Measurements from ENCODE around the gene REXO4.
"Not testable (repeated sequence)": the region's sequence is repeated elsewhere in the genome, so short reads cannot be mapped to it uniquely, and the experiment has no call there.

REXO4 gene

GRCh38 chr9:133421615-133422542 lies 4.1 kb upstream of the REXO4 start, which contains the start of gene ADAMTS13:
Gene ADAMTS13, plus strand, starts transcription at chr9:133422367. Its CDS starts 77 bp downstream, at chr9:133422444.
- DNase-seq (ENCODE audit: low spot score): no peak

- DNase-seq (ENCODE audit: low spot score): no peak
Measured at GRCh38 chr9:133420392-133420827, 2.6 kb upstream of the REXO4 start.

DNA sequence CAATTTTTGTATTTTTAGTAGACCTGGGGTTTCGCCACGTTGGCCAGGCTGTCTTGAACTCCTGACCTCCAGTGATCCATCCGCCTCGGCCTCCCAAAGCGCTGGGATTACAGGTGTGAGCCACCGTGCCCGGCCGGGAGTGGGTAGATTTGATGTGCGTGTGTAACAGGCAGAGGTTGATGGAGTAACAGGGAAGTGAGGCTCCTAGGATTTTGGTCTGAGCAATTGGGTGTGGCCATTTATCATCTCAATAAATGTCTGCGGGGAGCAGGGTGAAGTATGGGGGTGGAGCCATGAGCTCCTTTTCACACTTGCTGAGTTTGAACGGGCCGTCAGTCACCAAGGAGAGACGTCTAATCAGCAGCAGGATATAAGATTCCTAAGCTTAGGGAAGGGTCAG lies 1.2 kb upstream of the REXO4 start:
- DNase-seq (ENCODE audit: low spot score): no peak

DNA sequence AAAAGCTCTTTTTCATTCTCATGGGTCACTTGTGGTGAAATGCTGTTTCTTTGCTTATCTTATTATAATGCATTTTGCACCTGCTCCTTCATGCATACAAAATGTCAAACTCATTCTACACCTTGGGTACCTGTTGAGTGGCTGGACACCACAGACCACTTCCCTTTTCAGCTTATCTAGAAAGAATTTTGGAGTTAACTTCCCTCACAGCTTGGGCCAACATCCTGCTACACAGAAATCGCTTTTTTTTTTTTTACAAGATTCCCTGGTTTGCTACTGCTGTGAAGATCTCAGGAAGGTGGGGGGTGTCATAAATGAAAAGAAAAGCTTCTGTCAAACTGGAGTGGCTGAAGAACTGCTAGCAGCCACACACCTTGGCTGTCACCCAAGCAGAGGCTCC lies 2.6 kb downstream of the REXO4 start:
- no peak for DNase-seq (ENCODE audit: low spot score)

DNA sequence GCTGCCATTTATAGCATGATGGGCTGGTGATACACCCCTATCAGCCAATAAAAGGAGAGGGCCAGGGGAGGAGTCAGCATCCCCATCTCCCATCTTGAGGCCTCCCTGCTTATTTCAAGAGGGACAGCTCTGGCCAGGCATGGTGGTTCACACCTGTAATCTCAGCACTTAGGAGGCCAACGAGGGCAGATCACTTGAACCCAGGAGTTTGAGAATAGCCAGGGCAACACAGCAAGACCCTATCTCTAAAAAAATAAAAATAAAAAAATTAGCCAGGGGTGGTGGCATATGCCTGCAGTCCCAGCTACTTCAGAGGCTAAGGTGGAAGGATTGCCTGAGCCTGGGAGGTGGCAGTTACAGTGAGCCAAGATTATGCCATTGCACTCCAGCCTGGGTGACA lies 9.8 kb downstream of the REXO4 start:
- DNase-seq (ENCODE audit: low spot score): no peak

GRCh38 chr9:133406480-133407307 lies 11.1 kb downstream of the REXO4 start:
- DNase-seq (ENCODE audit: low spot score): peak; percentile 89

GRCh38 chr9:133405508-133406438 lies 12.0 kb downstream of the REXO4 start:
- DNase-seq (ENCODE audit: low spot score): no peak

DNA sequence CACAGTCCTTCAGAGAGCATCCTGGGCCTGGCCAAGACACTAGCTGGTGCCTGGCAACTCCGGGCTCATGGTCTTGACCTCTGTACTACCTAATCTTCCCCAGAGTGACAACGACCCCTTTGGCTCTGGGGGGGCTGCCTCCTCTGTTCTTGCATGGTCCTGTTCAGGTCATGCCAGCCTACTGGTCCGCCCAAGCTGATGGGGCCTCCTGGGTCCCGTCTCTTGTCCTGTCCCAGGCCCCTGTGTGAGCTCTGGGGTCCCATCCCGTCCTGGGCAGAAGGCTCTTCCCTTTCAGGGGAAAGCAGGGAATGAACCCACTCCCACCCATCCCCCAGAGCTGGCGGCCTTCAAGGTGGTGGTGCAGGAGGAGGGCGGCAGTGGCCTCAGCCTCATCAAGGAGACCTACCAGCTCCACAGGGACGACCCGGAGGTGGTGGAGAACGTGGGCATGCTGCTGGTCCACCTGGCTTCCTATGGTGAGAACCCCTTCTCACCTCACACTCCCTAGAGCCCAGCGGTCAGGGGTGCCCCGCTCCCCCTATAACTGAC lies 13.3 kb downstream of the REXO4 start:
- DNase-seq (ENCODE audit: low spot score): no peak

DNA sequence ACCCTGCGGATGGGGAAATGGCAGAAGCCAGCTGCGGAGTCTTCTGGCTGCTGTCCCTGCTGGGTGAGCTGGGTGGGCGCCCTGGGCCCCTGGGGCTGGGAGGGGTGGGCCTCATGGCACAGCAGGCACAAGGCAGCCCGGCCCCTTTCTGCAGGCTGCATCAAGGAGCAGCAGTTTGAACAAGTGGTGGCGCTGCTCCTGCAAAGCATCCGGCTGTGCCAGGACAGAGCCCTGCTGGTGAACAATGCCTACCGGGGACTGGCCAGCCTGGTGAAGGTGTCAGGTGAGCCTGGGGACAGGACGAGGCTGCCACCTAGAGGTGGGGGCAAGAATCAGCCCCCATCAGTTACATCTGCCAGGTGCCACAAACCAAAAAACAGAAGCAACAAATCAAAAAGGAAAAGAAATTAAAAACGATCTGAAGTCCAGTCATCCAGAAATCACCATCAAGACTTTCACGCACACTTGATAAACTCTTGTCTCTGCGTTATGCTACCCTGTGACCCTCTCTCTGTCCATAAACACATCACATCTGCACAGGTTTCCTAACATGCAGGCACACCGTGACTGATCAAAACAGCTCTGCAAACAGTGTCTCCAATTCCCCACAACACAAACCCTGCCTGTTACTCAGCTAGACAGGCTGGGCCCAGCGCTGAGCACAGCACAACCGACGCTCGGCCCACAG lies 13.9 kb downstream of the REXO4 start:
- DNase-seq (ENCODE audit: low spot score): peak; percentile 80

DNA sequence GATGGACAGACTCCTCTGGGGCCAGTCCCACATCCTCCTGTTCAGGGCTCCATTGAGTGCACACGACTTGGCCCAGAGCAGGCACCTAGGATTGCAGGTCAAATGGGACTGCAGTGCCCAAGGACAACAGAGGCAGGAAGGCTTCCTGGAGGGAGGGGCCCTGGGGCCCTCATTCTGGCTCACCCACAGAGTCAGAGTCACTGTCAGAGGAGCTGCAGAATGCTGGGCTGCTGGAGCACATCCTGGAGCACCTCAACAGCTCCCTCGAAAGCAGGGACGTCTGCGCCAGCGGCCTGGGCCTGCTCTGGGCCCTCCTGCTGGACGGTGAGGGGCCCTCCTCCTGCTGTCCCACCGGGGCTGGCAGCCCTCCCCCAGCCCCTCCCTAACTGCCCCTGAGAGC lies 15.1 kb downstream of the REXO4 start:
- DNase-seq (ENCODE audit: low spot score): no peak

GRCh38 chr9:133401588-133401987 lies 16.2 kb downstream of the REXO4 start:
- DNase-seq (ENCODE audit: low spot score): no peak

- no peak for DNase-seq (ENCODE audit: low spot score)
Measured at GRCh38 chr9:133400292-133400691, 17.5 kb downstream of the REXO4 start.

- DNase-seq (ENCODE audit: low spot score): no peak
Measured at GRCh38 chr9:133397895-133398294, 19.9 kb downstream of the REXO4 start.

DNA sequence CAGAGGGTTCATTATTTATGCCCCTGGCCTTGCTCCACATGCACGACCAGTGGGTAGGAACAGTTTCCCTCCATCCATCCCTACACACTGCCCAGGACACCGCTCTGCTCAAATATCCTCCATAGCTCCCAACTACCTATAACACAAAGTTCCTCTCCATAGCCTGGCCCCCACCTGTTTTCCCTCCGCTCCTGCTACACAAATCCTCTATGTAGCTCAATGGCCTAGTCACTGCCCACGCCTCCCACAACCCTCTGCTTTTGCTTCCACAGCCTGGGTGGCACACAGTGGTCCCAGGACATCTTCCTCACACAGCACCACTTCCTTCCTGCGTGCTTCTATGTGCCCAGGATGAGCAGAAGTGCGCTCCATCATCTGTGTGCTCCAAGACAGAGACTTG lies 20.4 kb downstream of the REXO4 start:
- DNase-seq (ENCODE audit: low spot score): no peak

DNA sequence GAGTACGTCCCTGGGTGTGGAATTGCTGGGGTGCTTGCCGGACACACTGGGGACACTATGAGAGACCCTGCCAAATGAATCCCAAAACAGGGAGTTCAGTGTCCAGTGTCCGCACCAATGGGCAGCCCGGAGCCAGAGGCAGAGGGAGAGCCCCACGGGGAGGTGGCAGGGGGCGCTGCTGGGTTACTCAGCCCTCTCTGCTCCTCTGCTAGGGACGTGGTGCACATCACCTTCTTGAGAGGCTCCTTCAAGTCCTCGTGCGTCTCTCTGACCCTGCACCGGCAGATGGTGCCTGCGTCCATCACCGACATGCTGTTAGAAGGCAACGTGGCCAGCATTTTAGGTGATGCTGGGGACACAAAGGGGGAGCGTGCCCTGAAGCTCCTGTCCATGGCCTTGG lies 20.9 kb downstream of the REXO4 start:
- peak; percentile 77 for DNase-seq (ENCODE audit: low spot score)

GRCh38 chr9:133394687-133395271 lies 23.0 kb downstream of the REXO4 start:
- DNase-seq (ENCODE audit: low spot score): no peak

- DNase-seq (ENCODE audit: low spot score): no peak
Measured at GRCh38 chr9:133393399-133393798, 24.4 kb downstream of the REXO4 start.

DNA sequence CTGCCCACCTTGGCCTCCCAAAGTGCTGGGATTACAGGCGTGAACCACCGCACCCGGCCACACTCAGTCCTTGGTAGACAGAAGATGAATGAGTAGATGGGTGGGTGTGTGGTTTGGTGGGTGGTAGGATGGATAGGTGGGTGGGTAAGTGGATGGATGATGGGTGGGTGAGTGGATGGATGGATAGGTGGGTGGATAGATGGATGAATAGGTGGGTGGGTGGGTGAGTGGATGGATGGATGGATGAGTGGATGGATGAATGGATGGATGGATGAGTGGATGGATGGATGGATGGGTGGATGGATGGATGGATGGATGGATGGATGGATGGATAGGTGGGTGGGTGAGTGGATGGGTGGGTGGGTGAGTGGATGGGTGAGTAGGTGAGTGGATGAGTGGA lies 25.5 kb downstream of the REXO4 start:
- not testable (repeated sequence) for DNase-seq (ENCODE audit: low spot score)

- DNase-seq (ENCODE audit: low spot score): not testable (repeated sequence)
Measured at GRCh38 chr9:133391449-133391848, 26.4 kb downstream of the REXO4 start.

GRCh38 chr9:133390713-133391112 lies 27.1 kb downstream of the REXO4 start:
- DNase-seq (ENCODE audit: low spot score): no peak

Measured in iPS-NIHi11 (cell line).